Keratinocyte (primary cell): ENCODE results near the gene SCN4A.

Experiments
- EZH2 ChIP-seq: IDR thresholded peaks from one replicate; pipeline ENCODE4 v1.6.1; 2012; ENCODE audit warnings: inconsistent platforms, mild to moderate bottlenecking, low read length, moderate library complexity
- TF ChIP-seq, protein P1 (sequence below), 3 experiments: IDR thresholded peaks in 1 of 3; conservative IDR thresholded peaks in 1 of 3; optimal IDR thresholded peaks in 1 of 3; 2 replicates in 2 of 3; 3 replicates in 1 of 3; pipeline versions ENCODE3 to v1.5.1; 2011; ENCODE audit warnings: low read length in 3 of 3, mild to moderate bottlenecking in 3 of 3, moderate library complexity in 2 of 3, control low read depth in 1 of 3, inconsistent platforms in 1 of 3; ENCODE audit not compliant: insufficient read depth in 2 of 3; ENCODE audit errors: extremely low read depth in 1 of 3

DNA sequence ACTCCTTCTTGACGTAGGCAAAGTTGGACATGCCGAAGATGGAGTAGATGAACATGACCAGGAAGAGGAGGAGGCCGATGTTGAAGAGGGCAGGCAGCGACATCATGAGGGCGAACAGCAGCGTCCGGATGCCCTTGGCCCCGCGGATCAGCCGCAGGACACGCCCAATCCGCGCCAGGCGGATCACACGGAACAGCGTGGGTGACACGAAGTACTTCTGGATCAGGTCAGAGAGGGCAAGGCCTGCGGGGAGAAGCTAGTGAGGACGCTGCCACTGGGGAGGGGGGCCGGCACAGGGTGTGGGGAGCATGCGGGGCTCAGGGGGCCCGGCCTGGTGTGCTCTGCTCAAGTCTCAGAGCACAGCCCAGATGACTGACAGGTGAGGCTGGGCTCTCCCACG, 31.0 kb downstream of the SCN4A start:
- TF ChIP-seq, protein P1, sequence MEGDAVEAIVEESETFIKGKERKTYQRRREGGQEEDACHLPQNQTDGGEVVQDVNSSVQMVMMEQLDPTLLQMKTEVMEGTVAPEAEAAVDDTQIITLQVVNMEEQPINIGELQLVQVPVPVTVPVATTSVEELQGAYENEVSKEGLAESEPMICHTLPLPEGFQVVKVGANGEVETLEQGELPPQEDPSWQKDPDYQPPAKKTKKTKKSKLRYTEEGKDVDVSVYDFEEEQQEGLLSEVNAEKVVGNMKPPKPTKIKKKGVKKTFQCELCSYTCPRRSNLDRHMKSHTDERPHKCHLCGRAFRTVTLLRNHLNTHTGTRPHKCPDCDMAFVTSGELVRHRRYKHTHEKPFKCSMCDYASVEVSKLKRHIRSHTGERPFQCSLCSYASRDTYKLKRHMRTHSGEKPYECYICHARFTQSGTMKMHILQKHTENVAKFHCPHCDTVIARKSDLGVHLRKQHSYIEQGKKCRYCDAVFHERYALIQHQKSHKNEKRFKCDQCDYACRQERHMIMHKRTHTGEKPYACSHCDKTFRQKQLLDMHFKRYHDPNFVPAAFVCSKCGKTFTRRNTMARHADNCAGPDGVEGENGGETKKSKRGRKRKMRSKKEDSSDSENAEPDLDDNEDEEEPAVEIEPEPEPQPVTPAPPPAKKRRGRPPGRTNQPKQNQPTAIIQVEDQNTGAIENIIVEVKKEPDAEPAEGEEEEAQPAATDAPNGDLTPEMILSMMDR (optimal IDR thresholded peaks at IDR 0.05 in 1 of 3, IDR thresholded peaks at IDR 0.05 in 1 of 3, conservative IDR thresholded peaks at IDR 0.05 in 1 of 3; ENCODE audit: extremely low read depth in 1 of 3, insufficient read depth in 2 of 3, low read length in 3 of 3): no peak
- TF ChIP-seq EZH2: no peak
